H9 (cell line): ENCODE measurements around the gene SEMA3C. TPM values are rescaled to one million over a fixed set of nuclear protein-coding genes. Genes with fewer than 3 reads are reported as not detected.

Experiments used
- DNase-seq: peaks from one replicate; pipeline ENCODE4 v3.0.0-alpha.2; 2017
- H2AFZ ChIP-seq: one replicate; pipeline ENCODE4 v1.6.1; 2013; ENCODE audit warnings: mild to moderate bottlenecking, low read length, control low read depth, moderate library complexity
- H2AK5ac ChIP-seq: 2 replicates; pipeline ENCODE4 v1.6.1; 2013; ENCODE audit warnings: low read length, control low read depth, mixed read lengths; ENCODE audit not compliant: insufficient read length
- H2BK120ac ChIP-seq: one replicate; pipeline ENCODE4 v1.6.1; 2013; ENCODE audit warnings: low read depth, mild to moderate bottlenecking, low read length, control low read depth, inconsistent platforms; ENCODE audit not compliant: poor library complexity, severe bottlenecking
- H2BK12ac ChIP-seq: 2 replicates; pipeline ENCODE4 v1.6.1; 2013; ENCODE audit warnings: low read length, control low read depth, mixed read lengths, low read depth; ENCODE audit not compliant: insufficient read length
- H2BK15ac ChIP-seq: 2 replicates; pipeline ENCODE4 v1.6.1; 2013; ENCODE audit warnings: low read depth, low read length, control low read depth
- H2BK20ac ChIP-seq: one replicate; pipeline ENCODE4 v1.6.1; 2013; ENCODE audit warnings: low read depth, mild to moderate bottlenecking, low read length, control low read depth, inconsistent platforms; ENCODE audit not compliant: poor library complexity, severe bottlenecking
- H2BK5ac ChIP-seq: 2 replicates; pipeline ENCODE4 v1.6.1; 2013; ENCODE audit warnings: low read length, control low read depth, mixed read lengths; ENCODE audit not compliant: insufficient read length
- H3K14ac ChIP-seq: 2 replicates; pipeline ENCODE4 v1.6.1; 2013; ENCODE audit warnings: low read length, control low read depth; ENCODE audit not compliant: insufficient read depth
- H3K18ac ChIP-seq: 2 replicates; pipeline ENCODE4 v1.6.1; 2013; ENCODE audit warnings: low read depth, mild to moderate bottlenecking, mixed read lengths, low read length, control low read depth; ENCODE audit not compliant: insufficient read length
- H3K23ac ChIP-seq: 2 replicates; pipeline ENCODE4 v1.6.1; 2013; ENCODE audit warnings: low read length, control low read depth, mixed read lengths, low read depth; ENCODE audit not compliant: insufficient read length
- H3K23me2 ChIP-seq: 2 replicates; pipeline ENCODE4 v1.6.1; 2013; ENCODE audit warnings: low read depth, mild to moderate bottlenecking, mixed read lengths, low read length, control low read depth; ENCODE audit not compliant: insufficient read length, poor library complexity, severe bottlenecking
- H3K27ac ChIP-seq: 2 replicates; pipeline ENCODE4 v1.5.1; 2013; ENCODE audit warnings: low read length, control low read depth, mixed read lengths, low read depth; ENCODE audit not compliant: insufficient read length
- H3K27me3 ChIP-seq: 2 replicates; pipeline ENCODE4 v1.6.1; 2013; ENCODE audit warnings: low read length, control low read depth, inconsistent platforms; ENCODE audit not compliant: insufficient read depth
- H3K4ac ChIP-seq: 2 replicates; pipeline ENCODE4 v1.6.1; 2013; ENCODE audit warnings: low read depth, mild to moderate bottlenecking, control low read depth, inconsistent platforms, low read length, moderate library complexity
- H3K4me1 ChIP-seq: 2 replicates; pipeline ENCODE4 v1.6.1; 2013; ENCODE audit warnings: low read length, control low read depth, inconsistent platforms; ENCODE audit not compliant: insufficient read depth
- H3K4me2 ChIP-seq: 2 replicates; pipeline ENCODE4 v1.6.1; 2013; ENCODE audit warnings: low read length, control low read depth, mixed read lengths; ENCODE audit not compliant: insufficient read length, insufficient read depth
- H3K56ac ChIP-seq: 2 replicates; pipeline ENCODE4 v1.6.1; 2013; ENCODE audit warnings: low read depth, mild to moderate bottlenecking, mixed read lengths, low read length, control low read depth; ENCODE audit not compliant: insufficient read length
- H3K79me1 ChIP-seq: 2 replicates; pipeline ENCODE4 v1.6.1; 2013; ENCODE audit warnings: low read depth, mild to moderate bottlenecking, moderate library complexity, low read length, control low read depth, inconsistent platforms; ENCODE audit not compliant: insufficient read depth, poor library complexity, severe bottlenecking
- H3K79me2 ChIP-seq: 2 replicates; pipeline ENCODE4 v1.6.1; 2013; ENCODE audit warnings: low read length, control low read depth, inconsistent platforms; ENCODE audit not compliant: insufficient read depth
- H3K9ac ChIP-seq: 2 replicates; pipeline ENCODE4 v1.6.1; 2013; ENCODE audit warnings: low read length, control low read depth, mixed read lengths; ENCODE audit not compliant: insufficient read length; ENCODE audit errors: extremely low read depth
- H3K9me3 ChIP-seq: one replicate; pipeline ENCODE4 v1.6.1; 2013; ENCODE audit warnings: low read depth, low read length, inconsistent platforms; ENCODE audit not compliant: control insufficient read depth
- H3T11ph ChIP-seq: one replicate; pipeline ENCODE4 v1.6.1; 2013; ENCODE audit warnings: mild to moderate bottlenecking, low read length, control low read depth, inconsistent platforms
- H4K20me1 ChIP-seq: one replicate; pipeline ENCODE4 v1.6.1; 2013; ENCODE audit not compliant: control insufficient read depth, insufficient read length, insufficient read depth
- H4K5ac ChIP-seq: 2 replicates; pipeline ENCODE4 v1.6.1; 2013; ENCODE audit warnings: low read depth, mild to moderate bottlenecking, mixed read lengths, low read length, control low read depth; ENCODE audit not compliant: insufficient read length
- H4K8ac ChIP-seq: replicated peaks from 2 replicates; pipeline ENCODE4 v1.6.1; 2013; ENCODE audit warnings: low read length, control low read depth, mixed read lengths, low read depth; ENCODE audit not compliant: insufficient read length
- H4K91ac ChIP-seq: 2 replicates; pipeline ENCODE4 v1.6.1; 2013; ENCODE audit warnings: low read depth, mild to moderate bottlenecking, moderate library complexity, mixed read lengths, low read length, control low read depth; ENCODE audit not compliant: insufficient read length
- H3K27ac Mint-ChIP-seq, 3 experiments: 2 replicates in 2 of 3; 3 replicates in 1 of 3; pipeline ENCODE4 v1.8.0; 2020 to 2021; ENCODE audit warnings: mixed read lengths in 3 of 3, mild to moderate bottlenecking in 1 of 3, moderate library complexity in 1 of 3
- H3K27me3 Mint-ChIP-seq: 2 replicates; pipeline ENCODE4 v1.8.0; 2021; ENCODE audit warnings: low read depth, mild to moderate bottlenecking, moderate library complexity, mixed read lengths
- H3K36me3 Mint-ChIP-seq, 3 experiments: 2 replicates in 2 of 3; 3 replicates in 1 of 3; pipeline ENCODE4 v1.8.0; 2020 to 2021; ENCODE audit warnings: low read depth in 3 of 3, mixed read lengths in 3 of 3; ENCODE audit not compliant: insufficient read depth in 1 of 3
- H3K4me1 Mint-ChIP-seq, 2 experiments: 2 replicates each; pipeline ENCODE4 v1.8.0; 2020; ENCODE audit warnings: mixed read lengths in 2 of 2
- H3K4me3 Mint-ChIP-seq, 2 experiments: 2 replicates in 1 of 2; 3 replicates in 1 of 2; pipeline ENCODE4 v1.8.0; 2020 to 2021; ENCODE audit warnings: mild to moderate bottlenecking in 2 of 2, mixed read lengths in 2 of 2, moderate library complexity in 1 of 2
- H3K9me3 Mint-ChIP-seq, 2 experiments: 2 replicates in 1 of 2; 3 replicates in 1 of 2; pipeline ENCODE4 v1.8.0; 2020; ENCODE audit warnings: mild to moderate bottlenecking in 2 of 2, mixed read lengths in 2 of 2, moderate library complexity in 1 of 2
- WGBS: extraction: QIAGEN DNeasy Blood & Tissue Kit; methylation state at CpG from one replicate; pipeline ENCODE4 v1.1.7; 2013; ENCODE audit warnings: missing lambda C conversion rate, low lambda C conversion rate, mixed read lengths; ENCODE audit not compliant: insufficient read length; ENCODE audit errors: extremely low coverage; 5-methylcytosine and 5-hydroxymethylcytosine counted together
- total RNA-seq: library from RNA; stranded (reverse); gene quantifications from 2 replicates; pipeline ENCODE4 v1.2.1, GENCODE V29; 2021
- TF ChIP-seq, protein P1 (sequence below): fragments of 200-600 bp; sonication (generic); conservative IDR thresholded peaks from 3 replicates; pipeline ENCODE4 v1.8.0; 2021; ENCODE audit warnings: antibody characterized with exemption, mild to moderate bottlenecking

SEMA3C gene
- total RNA-seq, 1 experiment from 2014 or later, result 1.6 TPM

DNA sequence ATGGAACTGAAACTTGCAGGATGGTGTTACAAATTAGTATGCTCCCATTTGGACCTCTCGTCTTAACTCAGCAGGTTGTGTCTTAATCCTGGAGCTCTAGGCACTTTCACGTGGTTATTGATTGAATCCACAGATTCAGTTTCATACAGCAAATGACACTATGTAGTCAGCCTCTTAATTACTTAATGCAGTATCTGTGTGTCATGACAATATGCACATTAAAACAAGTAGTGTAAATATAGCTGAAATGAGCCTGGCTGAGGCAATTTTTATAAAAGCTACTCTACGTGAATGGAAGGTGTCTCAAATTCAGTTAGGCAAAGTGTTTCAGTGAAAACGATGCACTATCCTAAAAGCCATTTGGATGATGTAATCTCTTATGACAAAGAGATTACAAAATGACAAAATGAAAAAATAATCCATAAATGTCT lies 193.7 kb downstream of the SEMA3C start:
- no peaks in the 10 kb centered on the region for H3K79me1 ChIP-seq
- no peaks in the 10 kb centered on the region for H3K9me3 ChIP-seq
- H3K36me3 Mint-ChIP-seq, result no peaks in the 10 kb centered on the region
- no peak overlapping the region for H2BK15ac ChIP-seq
- peak overlapping the region in 2 of 3 experiments; percentile 14 to 18; a peak in 3 of 7 replicates for H3K27ac Mint-ChIP-seq
- no peak overlapping the region for H4K8ac ChIP-seq
- H3K9me3 Mint-ChIP-seq, result no peaks in the 10 kb centered on the region; a peak in 1 of 5 replicates
- H3K27ac ChIP-seq, result no peak overlapping the region
- H3K23ac ChIP-seq, result no peak overlapping the region
- H3K27me3 ChIP-seq, result no peaks in the 10 kb centered on the region; the same call in 1 of the 2 replicates
- H2AFZ ChIP-seq, result no peak overlapping the region
- no peak overlapping the region for H2BK5ac ChIP-seq
- no peaks in the 10 kb centered on the region for H3K79me2 ChIP-seq
- H3K14ac ChIP-seq, result no peak overlapping the region
- H3K23me2 ChIP-seq, result no peaks in the 10 kb centered on the region
- no peak overlapping the region for H3T11ph ChIP-seq
- H2BK20ac ChIP-seq, result no peak overlapping the region
- no peak overlapping the region for H3K4me2 ChIP-seq
- H3K9ac ChIP-seq, result no peak overlapping the region
- peaks cover 11% of the 10 kb centered on the region for H3K4me1 ChIP-seq
- H2BK12ac ChIP-seq, result no peak overlapping the region
- no peak overlapping the region for H2AK5ac ChIP-seq
- WGBS, result no CpG with 5 or more reads among the region's 4 CpGs
- no peak overlapping the region for H3K18ac ChIP-seq
- H3K4me3 Mint-ChIP-seq, result no peak overlapping the region
- TF ChIP-seq, protein P1, sequence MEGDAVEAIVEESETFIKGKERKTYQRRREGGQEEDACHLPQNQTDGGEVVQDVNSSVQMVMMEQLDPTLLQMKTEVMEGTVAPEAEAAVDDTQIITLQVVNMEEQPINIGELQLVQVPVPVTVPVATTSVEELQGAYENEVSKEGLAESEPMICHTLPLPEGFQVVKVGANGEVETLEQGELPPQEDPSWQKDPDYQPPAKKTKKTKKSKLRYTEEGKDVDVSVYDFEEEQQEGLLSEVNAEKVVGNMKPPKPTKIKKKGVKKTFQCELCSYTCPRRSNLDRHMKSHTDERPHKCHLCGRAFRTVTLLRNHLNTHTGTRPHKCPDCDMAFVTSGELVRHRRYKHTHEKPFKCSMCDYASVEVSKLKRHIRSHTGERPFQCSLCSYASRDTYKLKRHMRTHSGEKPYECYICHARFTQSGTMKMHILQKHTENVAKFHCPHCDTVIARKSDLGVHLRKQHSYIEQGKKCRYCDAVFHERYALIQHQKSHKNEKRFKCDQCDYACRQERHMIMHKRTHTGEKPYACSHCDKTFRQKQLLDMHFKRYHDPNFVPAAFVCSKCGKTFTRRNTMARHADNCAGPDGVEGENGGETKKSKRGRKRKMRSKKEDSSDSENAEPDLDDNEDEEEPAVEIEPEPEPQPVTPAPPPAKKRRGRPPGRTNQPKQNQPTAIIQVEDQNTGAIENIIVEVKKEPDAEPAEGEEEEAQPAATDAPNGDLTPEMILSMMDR, result no peak
- peaks cover 43 to 57% of the 10 kb centered on the region in 2 experiments for H3K4me1 Mint-ChIP-seq
- H3K27me3 Mint-ChIP-seq, result no peaks in the 10 kb centered on the region
- no peak overlapping the region for H4K5ac ChIP-seq
- H4K20me1 ChIP-seq, result no peaks in the 10 kb centered on the region
- H4K91ac ChIP-seq, result no peak overlapping the region
- H2BK120ac ChIP-seq, result no peak overlapping the region
- no peak overlapping the region for H3K4ac ChIP-seq
- no peak overlapping the region for H3K56ac ChIP-seq
- no peak for DNase-seq
